DOHH2 (cell line): ENCODE data around the gene ST7.

Source experiments
- EZH2phosphoT487 ChIP-seq: fragments of 200-600 bp; sonication (generic); IDR thresholded peaks from 2 replicates; pipeline ENCODE4 v1.6.1; 2017; ENCODE audit warnings: borderline replicate concordance, mild to moderate bottlenecking, antibody characterized with exemption, low read length, moderate library complexity, mixed read lengths
- TF ChIP-seq, protein P1 (sequence below): fragments of 200-600 bp; sonication (generic); IDR thresholded peaks from one replicate; pipeline ENCODE4 v1.5.1; 2014; ENCODE audit warnings: antibody characterized with exemption, mild to moderate bottlenecking, low read depth, low read length; ENCODE audit not compliant: poor library complexity, severe bottlenecking

DNA sequence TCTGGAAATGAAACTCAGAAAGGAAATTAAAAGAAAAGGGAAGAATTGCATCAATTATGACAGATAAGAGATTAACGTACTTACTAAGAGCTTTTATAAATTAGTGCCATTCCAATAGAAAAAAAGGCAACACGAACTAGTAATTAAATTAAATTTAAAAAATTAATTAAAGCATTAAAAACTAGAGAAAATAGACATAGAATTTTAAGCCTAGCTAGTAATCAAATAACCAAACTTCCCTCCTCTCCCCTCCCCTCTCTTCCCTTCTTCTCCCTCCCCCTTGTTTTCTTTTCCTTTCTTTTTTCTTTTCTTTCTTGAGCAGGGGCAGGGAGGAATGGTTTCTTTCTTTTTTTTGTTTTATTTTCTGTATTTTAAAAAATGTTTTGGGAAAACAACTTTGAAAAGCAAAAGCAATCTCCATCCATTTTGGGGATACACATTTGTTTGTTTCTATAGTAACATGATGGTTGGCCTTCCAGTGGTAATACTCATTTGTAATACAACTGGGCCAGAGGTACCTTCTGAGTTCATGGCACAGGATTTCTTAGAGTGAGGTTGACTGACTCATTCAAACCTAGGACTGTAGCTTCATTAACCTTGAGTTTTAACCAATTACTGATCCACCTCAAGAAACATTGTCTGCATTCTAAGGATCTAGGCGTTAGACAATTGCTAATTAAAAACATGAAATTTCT lies 132.6 kb downstream of the ST7 start:
- TF ChIP-seq, protein P1, sequence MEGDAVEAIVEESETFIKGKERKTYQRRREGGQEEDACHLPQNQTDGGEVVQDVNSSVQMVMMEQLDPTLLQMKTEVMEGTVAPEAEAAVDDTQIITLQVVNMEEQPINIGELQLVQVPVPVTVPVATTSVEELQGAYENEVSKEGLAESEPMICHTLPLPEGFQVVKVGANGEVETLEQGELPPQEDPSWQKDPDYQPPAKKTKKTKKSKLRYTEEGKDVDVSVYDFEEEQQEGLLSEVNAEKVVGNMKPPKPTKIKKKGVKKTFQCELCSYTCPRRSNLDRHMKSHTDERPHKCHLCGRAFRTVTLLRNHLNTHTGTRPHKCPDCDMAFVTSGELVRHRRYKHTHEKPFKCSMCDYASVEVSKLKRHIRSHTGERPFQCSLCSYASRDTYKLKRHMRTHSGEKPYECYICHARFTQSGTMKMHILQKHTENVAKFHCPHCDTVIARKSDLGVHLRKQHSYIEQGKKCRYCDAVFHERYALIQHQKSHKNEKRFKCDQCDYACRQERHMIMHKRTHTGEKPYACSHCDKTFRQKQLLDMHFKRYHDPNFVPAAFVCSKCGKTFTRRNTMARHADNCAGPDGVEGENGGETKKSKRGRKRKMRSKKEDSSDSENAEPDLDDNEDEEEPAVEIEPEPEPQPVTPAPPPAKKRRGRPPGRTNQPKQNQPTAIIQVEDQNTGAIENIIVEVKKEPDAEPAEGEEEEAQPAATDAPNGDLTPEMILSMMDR = no peak
- no peak for TF ChIP-seq EZH2phosphoT487
